HG03039 (cell line): ENCODE data around the gene ZNRF3.
"Not testable (repeated sequence)": the region's sequence is repeated elsewhere in the genome, so short reads cannot be mapped to it uniquely, and the experiment has no call there.

Experiments used
- ATAC-seq: cut with Tn5 transposase; IDR thresholded peaks from one replicate; pipeline ENCODE4 v1.9.1; 2021; ENCODE audit warnings: mild to moderate bottlenecking, moderate library complexity; ENCODE audit not compliant: unreplicated experiment

Gene ZNRF3

DNA sequence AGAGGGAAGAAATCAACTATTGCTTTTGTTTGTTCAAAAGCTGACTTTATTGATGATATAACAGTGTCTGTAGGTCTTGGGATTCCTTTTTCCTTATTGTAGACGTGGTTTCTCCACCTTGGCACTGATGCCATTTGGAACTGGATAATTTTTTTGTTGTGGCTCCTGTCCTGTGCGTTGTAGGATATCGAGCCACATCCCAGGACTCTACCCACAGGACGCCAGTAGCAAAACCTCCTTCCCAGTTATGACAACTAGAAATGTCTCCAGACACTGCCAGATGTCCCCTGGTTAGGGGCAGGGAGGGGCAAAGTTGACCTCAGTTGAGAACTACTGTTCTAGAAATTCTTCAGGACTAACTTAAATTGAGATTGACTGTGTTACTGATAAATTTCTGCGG is 45.8 kb downstream of the ZNRF3 start:
- no peak for ATAC-seq

DNA sequence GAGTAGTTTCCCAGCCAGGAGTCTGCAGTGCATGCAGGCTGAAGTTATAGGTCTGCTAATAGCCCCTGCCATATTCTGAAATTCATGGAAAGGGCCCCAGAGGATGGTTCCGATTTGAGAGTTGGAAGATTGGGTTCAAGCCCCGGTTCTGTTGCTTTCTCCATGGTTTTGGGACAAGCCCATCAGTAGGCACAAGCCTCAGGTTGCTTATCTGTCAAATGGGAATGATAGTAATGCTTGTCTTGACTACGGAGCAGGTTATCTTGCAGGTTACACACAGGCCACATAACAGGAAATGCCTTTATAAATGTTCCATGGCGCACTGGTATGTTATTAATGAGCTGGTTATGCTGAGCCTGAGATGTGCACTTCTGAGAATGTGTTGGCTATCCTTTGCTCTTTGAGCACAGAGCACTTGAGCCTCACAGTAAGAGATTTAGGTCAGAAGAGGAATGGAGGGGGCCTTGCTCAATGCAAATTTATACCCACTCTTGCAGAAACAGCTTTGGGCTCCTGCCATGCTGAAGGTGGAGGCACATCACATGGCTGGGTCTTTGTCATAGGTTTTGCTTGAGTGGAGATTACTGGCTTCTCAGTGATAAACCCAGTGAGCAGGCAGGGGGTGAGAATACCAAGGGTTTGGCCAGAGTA is 47.1 kb downstream of the ZNRF3 start:
- no peak for ATAC-seq

DNA sequence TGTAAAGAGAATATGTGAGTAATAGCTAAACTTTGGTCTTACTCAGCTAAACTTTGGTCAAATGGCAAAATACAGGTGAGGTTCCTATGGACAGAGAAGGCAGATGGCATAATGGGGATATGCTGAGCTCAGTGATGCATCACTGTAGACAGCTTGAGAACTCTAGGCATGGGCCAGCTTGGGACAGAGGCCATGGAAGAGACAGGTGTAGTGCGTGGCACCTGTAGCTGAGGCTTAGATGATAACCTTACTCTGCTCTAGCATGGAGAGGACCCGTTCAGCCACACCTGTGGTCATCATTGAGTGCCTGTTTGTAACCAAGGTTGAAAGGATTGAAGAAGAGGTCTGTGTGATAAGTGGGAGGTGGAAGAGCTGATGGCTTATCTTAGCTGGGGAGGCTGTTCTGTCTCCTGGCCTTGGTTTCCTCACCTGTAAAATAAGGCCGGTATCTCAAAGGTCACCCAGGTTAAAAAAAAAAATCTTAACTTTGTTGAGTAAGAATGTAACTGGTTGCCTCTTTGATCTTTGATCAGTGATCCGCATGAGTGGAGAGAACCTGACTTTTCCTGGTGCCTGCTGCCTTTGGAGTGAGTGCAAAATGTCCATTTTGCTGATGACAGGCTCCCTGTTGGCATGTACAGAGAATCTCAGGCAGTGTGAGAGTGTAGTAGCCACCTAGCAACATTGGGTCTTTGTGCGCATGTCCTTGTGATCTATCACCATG is 48.6 kb downstream of the ZNRF3 start:
- no peak for ATAC-seq

DNA sequence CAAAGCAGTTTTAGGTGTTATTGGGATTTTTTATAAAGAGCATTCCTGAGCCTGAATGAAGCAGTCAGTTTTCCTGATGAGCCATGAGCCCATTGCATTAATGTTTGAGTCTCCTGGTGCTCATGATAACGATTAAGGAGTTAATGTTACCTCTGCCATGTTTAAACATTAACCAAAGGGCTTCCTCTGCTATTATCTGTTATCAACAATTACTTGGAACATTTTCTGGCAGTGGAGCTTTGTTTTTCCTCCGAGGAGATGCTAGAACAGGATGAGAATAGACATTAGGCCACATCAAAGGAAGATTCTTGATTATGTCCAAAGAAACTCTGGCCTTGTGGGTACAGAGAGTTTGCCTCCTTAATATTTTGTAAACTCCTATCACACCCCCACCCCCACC is 49.9 kb downstream of the ZNRF3 start:
- ATAC-seq: no peak

DNA sequence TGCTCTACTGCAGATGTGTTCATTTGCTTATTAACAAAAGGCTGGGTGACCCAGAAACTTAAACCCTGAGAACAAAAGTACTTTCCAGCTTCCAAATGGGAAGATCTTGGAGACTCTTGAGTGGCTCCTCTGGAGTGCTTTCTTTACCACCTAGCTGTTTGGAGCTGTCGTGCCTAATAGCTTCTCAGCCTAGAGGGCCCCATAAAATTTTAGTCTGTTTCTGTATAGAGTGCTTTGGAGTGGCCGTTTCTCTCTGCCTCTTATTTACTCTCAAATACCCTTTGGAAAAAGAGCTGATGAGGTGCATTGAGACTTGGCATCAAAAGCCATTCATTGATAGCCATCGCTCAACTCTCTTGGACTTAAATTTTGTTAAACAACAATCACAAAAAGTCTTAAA is 50.7 kb downstream of the ZNRF3 start:
- ATAC-seq: no peak

DNA sequence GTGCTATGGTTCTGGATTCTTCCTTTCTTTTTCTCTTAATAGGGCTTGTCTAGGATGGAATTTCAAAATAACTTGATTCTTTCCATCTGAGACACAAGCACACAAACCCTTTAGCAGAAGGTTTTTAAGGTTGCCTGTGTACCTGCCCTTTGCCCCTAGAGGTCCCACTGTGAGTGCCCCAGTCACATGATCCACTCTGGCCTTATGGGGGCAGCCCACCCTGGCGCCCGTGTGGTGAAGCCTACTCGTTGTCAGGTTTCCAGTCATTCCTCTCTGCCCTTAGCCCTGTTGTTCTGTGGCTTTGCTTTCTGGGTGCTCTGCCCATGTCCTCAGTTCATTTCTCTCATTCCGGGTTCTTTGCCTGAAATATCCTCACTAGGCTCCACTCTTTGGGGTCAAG is 51.8 kb downstream of the ZNRF3 start:
- ATAC-seq: no peak

DNA sequence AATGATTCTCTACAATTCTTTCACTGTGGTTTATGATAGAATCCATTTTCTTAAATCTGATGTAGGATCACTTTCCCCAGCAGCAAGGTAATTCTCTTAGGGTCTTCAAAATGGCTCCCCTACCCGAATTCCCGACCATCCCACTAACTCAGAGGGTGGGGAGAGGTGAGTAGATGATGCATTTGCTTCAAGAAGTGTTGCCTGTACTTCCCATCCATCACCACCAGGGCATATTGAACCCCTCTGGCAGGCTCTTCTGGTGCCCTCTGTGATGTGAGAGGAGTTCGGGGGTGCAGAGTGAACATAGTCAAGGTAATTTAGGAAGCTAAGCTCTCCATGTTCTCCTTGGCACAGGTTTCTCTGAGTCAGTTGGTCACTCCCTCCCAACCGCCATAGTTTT is 52.3 kb downstream of the ZNRF3 start:
- ATAC-seq: no peak

DNA sequence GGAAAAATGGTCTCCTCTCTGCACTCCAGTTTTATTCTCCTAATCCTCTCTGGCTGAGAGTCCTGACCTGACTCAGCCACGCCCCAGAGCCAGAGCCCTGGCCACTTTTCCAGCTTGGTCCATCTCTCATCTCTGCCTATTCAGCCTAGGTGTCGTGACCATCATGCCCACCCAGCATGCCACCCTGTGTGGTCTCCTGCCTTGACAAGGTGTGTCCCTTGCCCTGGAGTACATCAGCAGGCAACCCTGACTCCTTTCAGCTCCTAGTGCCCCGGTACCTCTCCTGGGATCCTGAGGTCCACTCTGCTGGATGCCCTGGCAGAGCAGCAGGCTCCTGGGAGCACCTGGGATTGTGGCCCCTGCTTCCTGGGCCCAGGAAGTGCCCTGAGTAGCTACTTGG is 52.8 kb downstream of the ZNRF3 start:
- ATAC-seq: no peak

DNA sequence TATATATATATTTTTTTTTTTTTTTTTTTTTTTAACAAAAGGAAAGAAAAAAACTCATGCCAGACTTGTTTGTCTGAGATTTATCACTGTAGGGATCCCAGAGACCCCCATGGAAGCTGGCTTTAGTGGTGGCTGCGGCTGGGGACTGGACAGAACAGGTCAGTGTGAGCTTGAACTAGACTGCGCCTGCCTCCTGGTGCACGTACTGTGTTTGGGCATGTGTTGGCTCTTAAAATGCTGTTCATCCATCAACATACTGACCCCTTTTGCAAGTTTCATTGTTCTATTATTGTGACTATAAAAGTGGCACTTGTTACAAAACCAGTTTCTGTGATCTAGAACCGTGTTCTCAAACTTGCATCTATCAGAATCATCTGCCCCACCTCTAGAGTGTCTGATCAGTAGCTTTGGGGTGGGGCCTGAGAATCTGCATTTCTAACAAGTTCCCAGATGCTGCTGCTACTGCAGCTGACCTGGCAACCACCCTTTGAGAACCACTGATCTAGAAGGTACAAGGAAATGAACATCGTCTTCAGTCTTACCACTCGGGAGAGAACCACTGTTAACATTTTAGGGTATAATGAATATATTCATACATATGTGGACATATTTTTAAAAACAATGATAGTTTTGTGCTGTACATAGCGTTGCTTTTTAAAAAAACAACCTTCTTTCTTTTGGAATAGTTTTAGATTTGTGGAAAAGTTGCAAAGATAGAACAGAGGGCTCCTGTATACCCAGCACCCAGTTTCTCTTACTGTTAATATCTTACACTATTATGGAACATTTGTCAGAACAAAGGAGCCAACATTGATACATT is 54.0 kb downstream of the ZNRF3 start:
- no peak for ATAC-seq

DNA sequence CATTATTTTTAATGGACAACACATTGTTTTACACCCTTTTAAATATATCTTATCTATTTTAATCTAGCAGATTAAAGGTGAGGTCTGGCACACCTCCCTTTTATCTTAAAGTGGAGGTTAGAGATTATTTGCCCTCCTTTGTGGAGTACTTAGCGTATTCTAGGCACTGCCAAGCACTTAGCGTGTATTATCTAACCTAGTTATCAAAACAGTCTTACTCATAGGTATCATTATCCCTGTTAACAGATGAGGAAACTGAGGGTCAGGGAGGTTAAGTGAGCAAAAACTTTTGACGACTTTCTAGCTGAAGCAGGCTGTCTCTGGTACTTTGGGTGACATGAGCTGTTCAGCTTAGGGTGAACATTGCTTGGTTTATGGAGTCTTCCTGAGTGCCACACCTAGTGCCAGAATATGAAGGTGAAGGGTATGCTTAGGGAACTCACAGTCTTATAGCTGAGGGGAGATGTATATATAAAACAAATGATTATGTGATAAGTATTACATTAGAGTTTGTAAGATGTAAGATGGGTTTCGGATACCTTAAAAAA is 55.0 kb downstream of the ZNRF3 start:
- ATAC-seq: no peak

DNA sequence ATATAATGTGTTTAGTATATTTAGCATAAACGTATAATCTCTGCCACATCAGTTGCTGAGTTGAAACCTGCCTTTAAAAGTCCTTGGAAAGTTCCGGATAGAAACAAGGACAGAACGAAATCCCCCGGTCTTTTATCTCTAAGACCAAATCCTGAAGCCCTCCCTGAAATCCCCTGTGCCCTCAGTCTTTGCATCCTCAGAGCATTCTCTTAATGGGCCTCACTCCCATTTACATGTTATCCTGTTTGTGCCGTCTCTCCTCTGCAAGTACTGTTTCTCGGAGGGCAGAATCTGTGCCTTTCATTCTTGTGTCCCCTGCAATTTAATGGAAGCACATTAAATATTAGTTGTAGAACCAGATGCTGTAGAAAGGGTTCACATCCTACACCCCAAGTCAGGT is 56.0 kb downstream of the ZNRF3 start:
- ATAC-seq: no peak

DNA sequence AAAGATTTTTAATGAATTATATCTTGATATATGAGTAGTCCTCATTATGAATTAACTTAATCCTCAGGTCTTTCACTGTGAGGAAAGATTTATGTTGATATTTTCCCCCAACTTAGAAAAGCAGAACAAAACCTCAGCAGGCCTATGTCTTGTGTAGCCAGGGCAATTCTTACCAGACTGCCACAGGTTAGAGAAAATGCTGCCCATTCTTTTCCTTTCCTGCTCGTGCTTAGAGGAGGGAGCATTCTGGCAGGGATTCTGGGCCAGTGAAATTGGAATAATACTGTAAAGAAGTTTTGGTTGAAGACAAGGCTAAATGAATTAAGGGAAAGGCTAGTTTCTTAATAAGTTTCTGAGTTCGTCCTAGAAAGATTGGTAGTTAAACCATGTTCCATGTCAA is 56.6 kb downstream of the ZNRF3 start:
- ATAC-seq: no peak

DNA sequence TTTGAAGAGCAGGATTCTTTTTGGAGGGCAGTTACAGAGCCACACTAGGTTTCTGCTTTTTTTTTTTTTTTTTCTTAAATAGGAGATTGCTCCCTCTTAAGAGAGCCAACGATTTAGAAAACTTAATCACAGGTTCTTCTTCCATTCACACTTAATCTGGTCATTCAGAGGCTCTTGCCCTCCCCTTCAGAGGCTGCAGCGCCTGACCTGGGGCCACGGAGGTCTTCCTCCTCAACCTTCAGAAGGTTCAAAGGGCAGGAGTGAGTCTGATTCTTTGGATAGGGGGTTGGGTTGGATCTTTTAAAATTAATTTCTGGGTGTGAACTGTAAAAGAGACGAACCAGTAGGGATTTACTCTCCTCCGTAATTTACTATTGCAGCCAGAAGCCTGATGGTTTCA is 57.1 kb downstream of the ZNRF3 start:
- no peak for ATAC-seq

DNA sequence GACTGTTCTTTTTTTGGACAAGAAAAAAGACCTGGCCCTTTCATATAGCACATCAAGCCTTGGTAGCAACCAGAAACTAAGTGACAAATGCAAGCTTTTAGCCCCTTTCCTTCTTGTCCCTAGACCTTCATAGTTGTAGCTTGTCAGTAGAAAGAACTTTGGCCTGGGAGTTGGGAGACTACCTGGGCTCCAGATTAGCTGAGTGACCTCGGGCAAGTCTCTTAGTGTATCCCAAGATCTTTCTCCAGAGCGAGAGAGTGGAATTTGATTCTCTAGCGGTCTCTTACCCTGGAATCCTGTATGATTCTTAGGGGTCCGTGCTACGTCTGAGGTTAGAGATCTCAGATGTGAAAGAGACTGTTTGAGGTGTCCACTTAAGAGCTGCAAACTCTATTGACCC is 59.0 kb downstream of the ZNRF3 start:
- no peak for ATAC-seq

DNA sequence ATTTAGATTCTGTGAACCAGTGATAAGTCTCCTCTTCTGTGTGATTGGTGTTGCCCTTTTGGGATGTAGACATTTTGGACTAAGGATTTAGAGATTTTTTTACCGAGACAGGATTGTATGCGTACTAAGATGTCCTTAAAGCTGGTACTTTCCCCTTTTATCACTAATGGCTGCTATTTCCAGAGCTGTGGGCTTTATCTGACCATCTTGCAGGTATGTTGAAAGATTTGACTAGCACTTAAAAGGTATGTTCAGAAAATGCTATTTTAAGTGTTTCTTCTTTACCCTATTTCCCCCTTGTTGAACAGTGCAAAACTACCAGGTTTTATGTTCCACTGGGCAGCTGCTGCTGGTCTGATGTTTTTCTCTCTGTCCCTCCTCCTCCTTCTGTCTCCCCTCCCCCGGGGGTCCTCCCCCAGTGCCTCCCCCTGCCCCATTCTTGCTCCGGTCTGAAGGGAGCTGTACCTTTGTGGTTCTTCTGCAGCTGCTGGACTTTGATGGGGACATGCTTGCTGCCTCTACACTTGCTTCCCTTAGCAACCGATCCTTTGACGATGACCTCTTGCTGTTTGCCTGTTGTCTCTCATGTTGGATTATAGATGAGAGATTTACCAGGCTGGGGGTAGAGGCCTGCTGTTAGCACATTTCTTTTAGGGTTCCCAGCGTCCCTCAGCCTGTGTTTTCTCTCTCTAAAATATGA is 59.6 kb downstream of the ZNRF3 start:
- no peak for ATAC-seq

DNA sequence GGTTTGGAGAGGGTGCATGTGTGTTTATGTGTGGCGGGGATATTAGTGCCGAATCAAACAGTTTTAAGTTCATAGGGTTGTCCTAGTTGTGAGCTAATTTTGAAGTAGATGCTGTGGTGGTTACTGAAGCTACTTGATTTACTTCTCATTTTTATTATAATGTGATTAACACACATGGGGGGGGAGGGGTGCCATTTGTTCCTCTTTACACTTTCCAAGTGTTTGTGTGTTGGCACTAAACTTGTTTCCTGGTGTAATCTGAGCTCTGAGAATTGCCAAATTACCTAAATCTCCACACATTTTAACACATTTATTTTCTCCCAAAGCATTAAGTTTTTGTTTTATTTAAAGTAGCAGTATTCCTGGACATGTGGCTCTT is 60.1 kb downstream of the ZNRF3 start:
- no peak for ATAC-seq

DNA sequence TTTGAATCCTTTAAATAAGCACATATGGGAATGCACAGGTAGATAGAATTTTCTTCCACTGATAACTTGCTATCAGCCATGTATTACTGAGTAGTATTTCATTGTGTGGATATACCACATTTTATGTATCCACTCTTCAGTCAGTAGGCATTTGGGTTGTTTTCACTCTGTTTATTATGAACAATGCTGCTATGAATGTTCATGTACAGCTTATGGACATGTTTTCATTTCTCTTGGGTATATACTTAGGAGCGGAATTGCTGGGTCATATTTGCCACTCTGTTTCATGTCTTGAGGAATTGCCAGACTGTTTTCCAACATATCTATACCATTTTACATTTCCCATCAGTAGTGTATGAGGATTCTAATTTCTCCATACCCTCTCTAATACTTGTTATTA is 63.8 kb downstream of the ZNRF3 start:
- no peak for ATAC-seq

DNA sequence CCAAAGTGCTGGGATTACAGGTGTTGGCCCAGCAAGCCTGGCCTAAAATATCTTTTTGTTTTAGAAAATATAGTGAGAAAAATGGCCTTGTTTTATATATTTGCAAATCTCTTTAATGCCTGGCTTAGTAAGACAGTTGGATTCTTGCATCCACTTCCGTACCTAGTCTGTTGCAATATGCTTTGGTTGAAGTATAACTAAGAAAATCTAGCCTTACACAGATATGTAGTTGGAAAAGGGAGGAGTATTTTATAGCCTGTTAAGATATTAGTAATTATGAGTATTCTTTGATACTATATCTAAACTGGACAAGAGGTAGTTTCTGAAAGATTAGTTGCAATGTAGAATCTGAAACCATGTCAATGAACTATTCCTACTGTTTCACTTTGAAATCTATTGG is 65.1 kb downstream of the ZNRF3 start:
- no peak for ATAC-seq

DNA sequence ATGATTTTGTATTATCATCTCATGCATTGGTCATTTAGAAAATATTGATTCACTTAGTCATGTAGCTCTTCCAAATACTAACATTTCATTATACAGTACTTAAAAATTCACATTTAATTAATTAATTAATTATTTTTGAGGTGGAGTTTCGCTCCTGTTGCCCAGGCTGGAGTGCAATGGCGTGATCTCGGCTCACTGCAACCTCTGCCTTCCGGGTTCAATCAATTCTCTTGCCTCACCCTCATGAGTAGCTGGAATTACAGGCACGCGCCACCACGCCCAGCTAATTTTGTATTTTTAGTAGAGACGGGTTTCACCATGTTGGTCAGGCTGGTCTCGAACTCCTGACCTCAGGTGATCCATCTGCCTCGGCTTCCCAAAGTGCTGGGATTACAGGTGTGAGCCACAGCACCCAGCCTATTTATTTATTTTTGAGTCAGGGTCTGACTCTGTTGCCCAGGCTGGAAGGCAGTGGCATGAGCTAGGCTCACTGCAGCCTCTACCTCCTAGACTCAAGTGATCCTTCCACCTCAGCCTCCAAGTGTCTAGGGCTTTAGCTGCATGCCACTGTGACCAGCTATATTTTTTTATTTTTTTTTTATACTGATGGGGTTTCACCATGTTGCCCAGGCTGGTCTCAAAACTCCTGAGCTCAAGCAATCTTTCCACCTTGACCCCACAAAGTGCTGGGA is 65.6 kb downstream of the ZNRF3 start:
- ATAC-seq: not testable (repeated sequence)

DNA sequence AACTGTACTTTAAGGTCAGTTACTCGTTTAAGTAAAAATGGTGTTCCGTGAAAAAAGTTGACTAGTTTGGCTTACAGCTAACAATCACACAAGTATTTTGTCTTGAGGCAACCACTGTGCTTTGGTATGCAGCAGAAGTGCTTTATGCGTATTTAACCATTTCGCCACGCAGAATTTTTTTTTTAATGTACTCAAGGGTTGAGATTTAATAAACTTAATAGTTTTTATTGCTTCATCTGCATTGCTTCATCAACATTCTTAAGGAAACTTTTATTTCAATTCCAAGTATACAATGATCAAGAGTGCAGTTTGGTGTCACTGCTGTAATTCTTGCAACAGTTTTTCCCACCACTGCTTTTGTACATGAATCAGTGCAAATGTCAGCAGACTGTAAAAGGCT is 66.4 kb downstream of the ZNRF3 start:
- ATAC-seq: no peak
